Stimulated activated CD4-positive, alpha-beta T cell treated with anti-CD3 and anti-CD28 coated beads, TNF-alpha, amount 100 ng/mL, for 48 hours (primary cell): ENCODE data around the gene SPEN.
"Not testable (repeated sequence)": the region's sequence is repeated elsewhere in the genome, so short reads cannot be mapped to it uniquely, and the experiment has no call there.

Experiments
- DNase-seq, 3 donors: peaks; one replicate each; pipeline ENCODE4 v3.0.0-alpha.2; 2020; ENCODE audit warnings: low read depth in 3 of 3

SPEN gene

DNA sequence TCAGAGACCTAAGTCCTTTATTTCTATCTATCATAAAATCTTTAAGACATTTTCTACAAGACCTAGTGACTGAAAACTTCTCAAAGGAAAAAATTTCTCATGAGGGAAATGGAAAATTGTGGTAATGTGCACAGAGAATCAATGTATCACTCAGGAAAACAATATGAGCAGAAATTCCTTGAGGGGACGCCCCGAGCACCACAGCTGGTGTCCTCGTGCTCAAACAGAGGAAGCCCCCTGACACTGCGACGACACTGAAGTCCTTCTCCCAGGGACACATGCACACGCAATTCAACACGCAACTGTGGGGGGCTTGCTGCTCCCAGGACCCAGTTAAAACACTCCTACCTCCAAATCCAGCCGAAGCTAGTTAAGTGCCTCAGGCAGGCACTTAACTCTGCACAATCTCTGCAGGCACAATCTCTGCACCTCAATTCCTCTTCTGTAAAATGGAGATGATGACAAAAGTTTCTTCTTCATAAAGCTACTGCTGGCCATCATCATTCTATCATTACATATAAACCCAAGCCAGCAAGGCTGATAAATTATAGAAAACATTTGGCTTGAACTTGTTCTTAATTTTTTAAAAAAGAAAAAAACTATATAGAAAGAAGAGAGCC lies 112.4 kb downstream of the SPEN start:
- DNase-seq: no peak

DNA sequence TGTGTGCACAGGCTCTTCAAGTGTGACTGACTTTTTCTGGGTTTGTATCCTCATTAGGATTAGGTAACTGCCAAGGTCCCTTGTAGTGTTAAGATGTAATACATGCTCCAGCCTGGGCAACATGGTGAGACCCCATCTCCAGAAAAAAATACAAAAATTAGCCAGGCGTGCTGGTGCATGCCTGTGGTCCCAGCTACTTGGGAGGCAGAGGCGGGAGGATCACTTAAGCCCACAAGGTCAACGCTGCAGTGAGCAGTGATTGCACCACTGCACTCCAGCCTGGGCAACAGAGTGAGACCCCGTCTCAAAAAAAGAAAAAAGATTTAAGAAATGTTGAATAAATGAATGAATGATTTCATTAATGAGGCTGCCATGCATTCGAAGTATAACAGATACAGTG lies 113.3 kb downstream of the SPEN start:
- no peak for DNase-seq

DNA sequence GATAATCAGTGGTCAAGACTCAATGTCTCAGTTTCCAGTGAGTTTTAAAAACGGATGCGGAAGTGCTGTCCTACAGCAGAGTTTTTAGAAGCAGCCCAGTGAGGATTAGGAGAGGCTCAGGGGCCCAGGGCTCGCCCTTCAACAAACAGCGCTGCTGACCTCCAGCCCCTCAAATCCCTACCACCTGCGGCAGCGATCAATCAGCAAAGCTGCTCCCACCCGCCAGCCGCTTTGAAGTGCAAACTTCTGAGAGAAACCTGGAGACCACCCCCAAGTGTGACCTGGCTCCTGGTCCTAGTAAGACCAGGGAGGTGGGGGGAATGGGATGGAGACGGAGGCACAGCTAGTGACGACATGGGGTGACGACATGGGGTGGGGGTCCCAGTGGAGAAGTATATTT lies 114.0 kb downstream of the SPEN start:
- DNase-seq: no peak

DNA sequence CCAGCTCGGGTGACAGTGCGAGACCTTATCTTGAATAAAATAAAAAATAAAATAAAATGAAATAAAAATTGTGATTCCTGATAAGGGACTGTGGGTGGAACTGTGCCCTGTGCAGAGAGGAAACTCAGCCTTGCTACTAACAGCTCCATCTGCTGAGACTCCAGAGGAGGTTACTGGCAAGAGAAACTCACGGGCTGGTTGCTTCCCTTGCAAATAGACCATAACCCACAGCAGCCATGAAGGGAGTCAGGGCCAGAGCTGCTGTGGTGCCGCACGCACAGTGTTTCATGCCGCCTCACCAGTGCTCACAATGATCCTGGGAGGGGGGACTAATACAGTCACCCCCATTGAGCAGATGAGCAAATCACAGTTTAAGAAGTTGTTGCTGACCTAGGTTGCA lies 114.7 kb downstream of the SPEN start:
- DNase-seq: no peak

DNA sequence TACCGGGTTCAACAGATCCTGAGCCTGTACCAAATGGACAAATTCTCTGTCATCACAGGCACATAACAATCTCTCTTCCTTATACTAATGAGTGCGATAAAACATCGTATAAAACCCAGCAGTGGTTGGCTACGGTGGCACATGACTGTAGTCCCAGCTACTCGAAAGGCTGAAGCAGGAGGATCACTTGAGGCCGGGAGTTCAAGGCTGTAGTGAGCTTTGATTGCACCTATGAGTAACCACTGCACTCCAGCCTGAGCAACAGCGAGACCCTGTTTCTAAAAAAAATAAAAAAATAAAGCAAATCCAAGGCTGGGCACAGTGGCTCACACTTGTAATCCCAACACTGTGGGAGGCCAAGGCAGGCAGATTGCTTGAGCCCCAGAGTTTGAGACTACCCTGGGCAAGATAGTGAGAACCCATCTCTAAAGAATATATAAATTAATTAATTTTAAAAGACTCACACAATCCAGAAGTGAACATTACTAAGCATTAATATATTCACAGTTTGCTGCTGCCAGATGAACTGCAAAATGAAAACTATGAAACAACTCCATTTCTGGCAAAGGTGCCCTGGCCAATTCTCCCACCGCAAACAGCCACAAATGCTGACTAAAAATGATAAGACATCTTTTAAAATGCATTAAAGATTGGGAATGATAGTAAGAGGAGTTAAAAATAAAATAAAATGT lies 115.3 kb downstream of the SPEN start:
- no peak for DNase-seq

DNA sequence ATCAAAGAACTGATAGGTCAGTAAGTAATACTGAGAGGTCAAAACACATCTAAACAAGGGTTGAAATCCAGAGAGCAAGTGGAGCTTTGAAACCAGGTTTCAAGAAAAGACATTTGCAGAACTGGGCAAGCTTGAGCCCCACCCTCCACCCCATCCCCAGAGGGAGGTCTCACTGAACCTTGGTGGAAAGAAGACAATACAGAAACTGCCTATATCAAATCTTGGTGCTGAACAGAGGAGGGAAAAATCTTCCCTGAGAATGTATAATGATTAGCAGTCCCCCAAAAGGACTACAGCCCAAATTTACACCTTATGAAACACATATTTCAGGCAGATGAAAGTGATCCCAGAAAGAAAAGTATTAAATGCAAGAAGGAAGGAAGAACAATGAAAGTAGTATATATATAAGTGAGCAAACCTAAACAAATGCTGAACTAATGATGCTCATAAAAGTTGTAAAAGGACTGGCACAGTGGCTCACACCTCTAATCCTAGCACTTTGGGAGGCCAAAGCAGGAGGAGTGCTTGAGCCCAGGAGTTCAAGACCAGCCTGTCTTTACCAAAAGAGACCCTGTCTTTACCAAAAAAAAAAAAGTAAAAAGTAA lies 116.0 kb downstream of the SPEN start:
- no peak for DNase-seq

DNA sequence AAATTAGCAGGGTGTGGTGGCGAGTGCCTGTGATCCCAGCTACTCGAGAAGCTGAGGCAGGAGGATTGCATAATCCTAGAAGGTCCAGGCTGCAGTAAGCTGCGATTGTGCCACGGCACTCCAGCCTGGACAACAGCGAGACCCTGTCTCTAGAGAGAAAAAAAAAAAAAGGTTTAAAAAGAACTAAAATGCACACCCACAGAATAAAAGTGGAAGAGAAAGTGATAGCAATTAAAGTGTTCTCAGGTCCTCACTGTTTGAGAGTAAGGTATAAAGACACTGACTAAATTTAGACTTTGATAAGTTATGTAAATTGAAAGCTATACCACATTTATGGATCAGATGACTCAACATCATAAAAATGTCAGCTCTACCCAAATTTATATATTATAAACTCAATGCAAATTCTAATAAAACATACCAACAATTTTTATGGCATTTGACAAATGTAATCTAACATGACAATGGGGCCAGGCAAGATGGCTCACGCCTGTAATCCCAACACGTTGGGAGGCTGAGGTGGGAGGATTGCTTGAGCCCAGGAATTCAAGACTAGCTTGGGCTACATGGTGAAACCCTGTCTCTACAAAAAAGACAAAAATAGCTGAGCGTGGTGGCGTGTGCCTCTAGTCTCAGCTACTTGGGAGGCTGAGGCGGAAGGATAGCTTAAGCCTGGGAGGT lies 116.6 kb downstream of the SPEN start:
- no peak for DNase-seq

DNA sequence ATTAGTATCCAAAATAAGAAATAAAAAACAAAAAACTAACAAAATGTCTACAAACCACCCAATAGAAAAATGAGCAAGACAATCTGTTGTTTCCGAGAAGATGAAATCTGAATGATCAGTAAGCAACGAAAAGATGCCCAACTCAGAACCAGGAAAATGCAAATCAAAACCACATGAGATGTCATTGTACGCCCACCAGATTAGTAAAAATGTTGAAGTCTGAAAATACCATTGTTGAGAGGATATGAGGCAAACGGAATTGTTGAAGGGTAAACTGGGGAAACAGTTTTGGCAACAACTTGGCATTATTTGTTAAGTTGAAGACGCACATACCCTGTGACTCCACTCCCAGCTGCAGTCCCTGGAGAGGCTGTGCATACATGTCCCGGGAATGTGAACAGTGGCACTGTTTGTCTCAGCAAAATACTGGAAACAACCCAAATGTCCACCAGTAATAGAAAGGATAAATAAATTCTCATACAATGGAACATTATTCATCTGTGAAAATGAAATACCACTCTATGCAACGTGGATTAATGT lies 117.8 kb downstream of the SPEN start:
- no peak for DNase-seq

DNA sequence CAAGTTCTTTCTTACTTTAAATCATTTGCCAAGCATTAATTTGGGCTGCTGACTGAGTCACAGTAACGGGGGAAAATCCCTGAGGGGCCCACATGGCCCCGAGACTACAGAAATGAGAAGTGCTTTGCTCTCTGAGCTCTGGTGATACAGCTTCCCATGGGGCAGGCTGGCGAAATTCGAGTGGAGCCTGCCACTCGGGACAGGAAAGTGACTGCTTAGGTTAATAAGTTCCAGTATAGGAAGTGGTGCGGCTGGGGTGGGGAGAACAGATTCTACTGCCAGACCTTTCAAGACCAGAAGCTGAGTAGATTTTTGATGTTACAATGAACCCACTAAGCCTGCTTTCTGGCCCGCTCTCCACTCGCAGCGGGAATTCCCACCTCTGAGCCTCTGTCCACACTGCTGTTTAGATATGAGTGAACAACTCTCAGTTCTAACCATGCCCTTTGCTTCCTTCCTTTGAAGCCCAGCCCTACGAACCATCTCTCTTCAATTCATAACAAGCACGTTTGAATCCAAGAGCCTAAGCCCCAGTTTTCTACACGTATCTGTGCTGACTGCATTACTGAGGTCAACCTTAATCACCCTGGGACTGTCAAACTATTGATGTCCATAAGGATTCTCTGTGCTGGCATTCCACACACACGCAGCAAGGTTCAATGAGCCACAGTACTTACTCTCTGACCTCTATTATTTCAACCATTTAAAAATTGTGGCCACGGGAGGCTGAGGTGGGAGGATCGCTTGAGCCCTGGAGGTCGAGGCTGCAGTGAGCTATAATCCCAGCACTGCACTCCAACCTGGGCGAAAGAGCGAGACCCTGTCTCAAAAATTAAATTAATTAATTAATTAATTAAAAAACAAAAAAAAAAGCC lies 118.8 kb downstream of the SPEN start:
- peak; percentile 63 to 87 (median 70) for DNase-seq

DNA sequence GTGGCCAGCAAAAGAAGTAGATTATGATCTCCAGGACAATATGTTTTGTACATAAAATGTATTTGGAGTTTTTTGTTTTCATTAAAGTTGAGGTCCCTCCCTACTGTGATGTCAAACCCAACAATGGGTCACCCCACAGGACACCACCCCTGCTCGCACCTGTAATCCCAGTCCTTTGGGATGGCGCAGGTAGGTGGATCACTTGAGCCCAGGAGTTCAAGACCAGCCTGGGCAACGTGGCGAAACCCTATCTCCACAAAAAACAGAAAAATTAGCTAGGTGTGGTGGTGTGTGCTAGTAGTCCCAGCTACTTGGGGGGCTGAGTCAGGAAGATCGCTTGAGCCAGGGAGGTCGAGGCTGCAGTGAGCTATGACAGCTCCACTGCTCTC lies 119.4 kb downstream of the SPEN start:
- no peak for DNase-seq

DNA sequence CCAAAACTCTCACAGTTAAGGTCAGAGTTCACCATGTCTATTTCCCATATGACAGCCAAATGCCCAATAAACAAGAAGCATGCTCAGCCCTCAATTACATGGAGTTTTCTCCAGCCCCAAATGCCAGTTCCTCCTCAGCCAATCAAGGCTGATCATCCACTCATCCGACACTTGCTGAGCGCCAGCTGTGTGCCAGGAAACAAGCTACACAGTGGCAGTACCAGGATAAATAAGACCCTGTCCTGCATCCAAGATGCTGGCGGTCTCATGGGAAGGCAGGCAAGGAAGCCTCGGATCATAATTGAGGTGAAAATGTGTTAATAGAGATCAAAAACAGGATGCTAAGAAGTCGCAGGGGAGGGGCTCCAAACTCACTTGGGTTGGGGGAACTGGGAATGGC lies 120.7 kb downstream of the SPEN start:
- DNase-seq: no peak

DNA sequence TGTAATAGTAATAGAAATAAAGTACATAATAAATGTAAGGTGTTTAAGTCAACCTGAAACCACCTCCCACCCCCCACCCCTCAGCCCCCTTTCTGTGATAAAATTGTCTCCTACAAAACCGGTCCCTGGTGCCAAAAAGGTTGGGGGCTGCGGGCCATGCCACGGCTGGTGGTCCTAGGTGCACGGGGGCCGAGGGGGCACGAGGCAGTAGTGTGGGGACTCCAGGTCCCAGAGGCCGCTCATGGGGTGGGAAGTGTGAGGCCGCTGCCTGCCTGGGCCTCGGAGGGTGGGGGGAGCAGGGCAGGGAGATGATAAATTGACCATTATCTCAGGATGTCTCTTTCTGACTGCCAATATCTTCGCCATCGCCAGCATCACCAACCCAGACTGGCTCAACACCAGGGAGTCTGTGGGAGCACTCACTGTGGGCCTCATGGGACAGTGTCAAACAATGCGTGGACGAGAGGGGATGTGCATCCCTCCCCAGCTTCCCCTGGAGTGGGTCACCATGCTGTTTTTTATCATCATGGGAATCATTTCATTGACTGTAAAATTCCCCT lies 121.9 kb downstream of the SPEN start:
- no peak for DNase-seq

DNA sequence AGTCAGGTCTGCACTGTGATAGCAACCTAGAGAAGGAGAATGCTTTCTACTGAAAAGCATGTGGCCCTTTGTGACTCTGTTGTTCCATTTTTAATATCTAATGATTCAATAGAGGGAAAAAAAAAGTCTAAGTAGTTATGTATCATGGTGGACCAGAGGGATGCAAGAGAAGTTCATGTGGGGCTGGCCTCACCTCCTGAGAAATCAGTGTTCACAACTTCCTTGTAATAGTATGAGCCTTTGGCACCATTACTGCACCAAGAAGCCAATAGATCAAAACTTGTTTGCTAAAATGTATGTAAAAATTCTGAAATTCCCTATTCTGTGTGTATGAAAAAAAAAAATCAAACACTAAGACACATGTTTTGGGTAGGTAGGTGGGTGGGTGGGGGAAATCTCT lies 123.4 kb downstream of the SPEN start:
- no peak for DNase-seq

DNA sequence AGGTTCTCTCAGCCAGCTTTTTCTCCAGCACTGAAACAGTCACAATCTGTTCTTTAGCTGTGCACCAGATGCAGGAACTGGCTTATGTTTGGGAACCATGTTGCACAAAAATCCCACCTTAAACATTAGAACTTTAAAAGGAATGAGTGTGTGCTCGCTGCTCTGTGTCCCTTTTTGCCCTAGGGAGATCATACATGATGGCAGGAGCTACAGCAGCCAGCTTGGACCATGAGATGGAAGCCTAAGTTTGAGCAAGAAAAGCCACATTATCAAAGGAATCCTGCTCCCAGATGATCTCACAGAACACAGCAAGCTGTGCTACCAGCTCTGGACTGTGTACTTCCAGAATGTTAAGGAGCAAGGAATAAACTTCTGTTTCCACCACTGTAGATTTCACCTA lies 124.9 kb downstream of the SPEN start:
- DNase-seq: no peak

DNA sequence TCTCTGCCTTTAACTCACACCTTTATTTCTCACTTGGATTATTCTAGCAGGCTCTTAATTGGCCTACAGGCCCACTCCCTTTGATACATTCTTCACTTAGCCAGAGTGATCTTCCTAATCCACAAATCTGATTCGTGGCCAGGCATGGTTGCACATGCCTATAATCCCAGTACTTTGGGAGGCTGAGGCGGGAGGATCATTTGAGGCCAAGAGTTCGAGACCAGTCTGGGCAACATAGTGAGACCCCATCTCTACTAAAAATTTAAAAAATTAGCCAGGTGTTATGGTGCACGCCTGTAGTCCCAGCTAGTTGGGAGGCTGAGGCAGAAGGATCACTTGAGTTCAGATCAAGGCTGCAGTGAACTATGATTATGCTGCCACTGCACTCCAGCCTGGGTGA lies 126.3 kb downstream of the SPEN start:
- no peak for DNase-seq

DNA sequence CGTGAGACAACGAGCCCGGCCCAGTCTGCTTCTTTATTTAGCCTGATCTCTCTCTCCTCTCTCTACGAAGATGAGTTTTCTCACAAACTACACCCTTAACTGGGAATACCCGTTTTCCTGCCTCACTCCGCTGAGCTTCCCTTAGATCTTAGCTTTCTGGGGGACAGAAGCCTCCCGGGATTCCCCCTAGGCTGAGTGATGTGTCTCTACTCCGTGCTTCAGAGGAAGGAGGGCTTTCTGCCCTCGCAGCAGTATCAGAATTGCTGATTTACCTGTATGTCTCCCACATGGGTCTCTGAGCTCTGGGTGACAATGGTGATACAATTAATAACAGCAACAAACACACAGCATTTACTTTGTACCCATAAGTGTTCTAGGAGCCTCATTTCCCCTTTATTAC lies 127.3 kb downstream of the SPEN start:
- no peak for DNase-seq

DNA sequence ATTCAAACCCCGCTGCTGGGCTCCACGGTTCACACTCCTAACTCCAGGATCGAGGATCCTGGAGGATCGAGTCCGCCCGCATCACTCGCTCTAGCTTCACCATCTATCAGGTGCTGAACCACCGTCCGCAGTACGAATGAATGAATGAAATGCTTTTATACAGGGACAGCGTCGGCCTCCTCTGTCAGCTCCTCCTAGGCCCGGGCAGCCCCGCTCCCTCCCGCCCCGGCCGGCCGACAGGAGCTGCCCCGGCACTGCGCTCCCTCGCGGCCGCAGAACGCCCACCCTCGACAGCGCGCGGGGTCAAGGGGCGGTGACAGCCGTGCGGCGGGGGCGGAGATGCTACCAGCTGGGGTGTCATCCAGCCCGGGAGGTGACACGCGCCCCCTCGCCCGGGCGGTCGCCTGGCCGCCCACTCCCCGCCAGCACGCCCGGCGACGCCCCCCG lies 127.9 kb downstream of the SPEN start:
- peak; percentile 54 to 67 (median 57) for DNase-seq

DNA sequence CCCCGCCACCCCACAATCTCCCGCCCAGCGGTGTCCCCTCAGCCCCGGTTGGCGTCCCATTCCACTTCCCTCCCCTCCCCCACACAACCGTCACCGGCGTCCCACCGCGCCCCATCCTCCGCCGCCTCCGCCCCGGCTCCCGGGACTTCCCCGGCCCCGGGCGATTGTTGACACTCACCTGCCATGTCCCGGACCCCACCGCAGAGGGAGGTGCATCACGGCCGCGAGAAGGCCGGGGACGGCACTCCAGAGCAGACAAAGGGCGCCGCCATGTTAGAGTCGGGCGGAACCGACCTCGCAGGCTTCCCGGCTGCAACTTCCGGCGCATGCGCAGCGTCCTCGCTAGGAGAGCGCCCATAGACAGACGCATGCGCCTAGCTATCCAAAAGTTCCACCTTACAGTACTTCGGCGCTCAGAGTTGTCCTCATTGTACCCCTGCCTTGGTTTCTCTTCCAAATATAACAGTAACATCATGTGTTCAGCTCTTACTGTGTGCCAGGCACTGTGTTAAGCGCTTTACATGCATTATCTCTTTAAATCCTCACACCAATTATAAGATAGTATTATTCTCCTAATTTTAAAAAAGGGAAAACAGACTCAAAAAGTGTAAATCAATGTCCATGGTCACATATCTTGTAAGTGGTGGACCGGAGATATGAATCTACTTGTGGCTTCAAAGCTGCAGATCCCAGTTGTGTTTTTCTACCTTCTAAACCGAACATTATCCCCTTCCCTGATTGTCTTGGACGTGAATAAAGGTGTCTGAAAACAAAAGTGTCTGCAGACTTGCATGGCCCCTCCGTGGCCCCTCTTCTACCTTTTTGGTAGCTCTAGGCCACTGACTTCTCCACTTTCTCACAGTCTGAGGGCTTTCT lies 128.5 kb downstream of the SPEN start, which contains the start of gene ZBTB17:
Gene ZBTB17 (minus strand): TSS at position 297 of the 876 bp plus-strand sequence. CDS start 27,606 bp downstream, outside the sequence.
- peak; percentile 92 to 95 (median 93) for DNase-seq

DNA sequence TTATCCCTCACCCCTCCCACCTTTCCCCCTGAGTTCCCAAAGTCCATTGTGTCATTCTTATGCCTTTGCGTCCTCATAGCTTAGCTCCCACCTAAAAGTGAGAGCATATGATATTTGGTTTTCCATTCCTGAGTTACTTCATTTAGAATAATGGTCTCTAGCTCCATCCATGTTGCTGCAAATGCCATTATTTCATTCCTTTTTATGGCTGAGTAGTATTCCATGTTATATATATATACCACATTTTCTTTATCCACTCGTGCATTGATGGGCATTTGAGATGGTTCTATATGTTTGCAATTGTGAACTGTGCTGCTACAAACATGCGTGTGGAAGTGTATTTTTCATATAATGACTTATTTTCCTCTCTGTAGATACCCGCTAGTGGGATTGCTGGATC lies 130.4 kb downstream of the SPEN start:
- not testable (repeated sequence) for DNase-seq

DNA sequence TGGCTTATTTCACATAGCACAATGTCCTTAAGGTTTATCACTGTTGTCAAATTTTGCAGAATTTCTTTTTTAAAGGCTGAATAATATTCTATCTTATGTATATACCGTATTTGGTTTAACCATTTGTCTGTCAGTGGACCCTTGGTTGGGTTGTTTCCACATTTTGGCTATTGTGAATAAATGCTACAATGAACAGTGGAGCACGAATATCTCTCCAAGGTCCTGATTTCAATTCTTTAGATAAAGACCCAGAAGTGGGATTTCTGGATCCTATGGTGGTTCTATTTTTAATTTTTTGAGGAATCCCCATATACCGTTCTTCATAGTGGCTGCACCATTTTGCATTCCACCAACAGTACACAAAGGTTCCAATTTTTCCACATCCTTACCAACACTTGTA lies 134.2 kb downstream of the SPEN start:
- no peak for DNase-seq
